Panc1 (cell line): Measurements from ENCODE around the gene MCU. TPM values are rescaled to one million over a fixed set of nuclear protein-coding genes. Genes with fewer than 3 reads are reported as not detected.

Source experiments
- ATAC-seq: fragments of 200-7000 bp; cut with Tn5 transposase; 2 replicates; pipeline ENCODE4 v1.9.1; 2020; ENCODE audit warnings: mild to moderate bottlenecking, moderate library complexity
- BruUV-seq: library from RNA; stranded (reverse); fragments of 400-500 nt; replicated peaks from 2 replicates; lab custom pipeline; 2021; lab: Mats Ljungman, UMichigan
- CTCF ChIA-PET: fragments of 300-600 bp; sonication (Branson Sonifier 250); formaldehyde crosslinking; loops from one replicate; lab custom pipeline; 2022; ENCODE audit warnings: antibody characterized with exemption; lab: Charles Lee
- POLR2A ChIA-PET: fragments of 300-600 bp; sonication (Branson Sonifier 250); formaldehyde crosslinking; loops from one replicate; lab custom pipeline; 2022; ENCODE audit warnings: antibody characterized with exemption; lab: Charles Lee
- DNase-seq: peaks from one replicate; pipeline ENCODE4 v3.0.0-alpha.2; 2010; ENCODE audit warnings: low read depth, low spot score
- H3K27ac ChIP-seq: 2 replicates; pipeline ENCODE4 v1.5.1; 2011; ENCODE audit warnings: mild to moderate bottlenecking, low read length, inconsistent platforms
- H3K27me3 ChIP-seq: fragments of 200-500 bp; sonication (Bioruptor generic); 2 replicates; pipeline ENCODE4 v1.6.0; 2014; ENCODE audit warnings: low read length, inconsistent platforms; ENCODE audit not compliant: control insufficient read depth, insufficient read depth
- H3K36me3 ChIP-seq: fragments of 200-500 bp; sonication (Bioruptor generic); 2 replicates; pipeline ENCODE4 v1.5.1; 2014; ENCODE audit warnings: inconsistent platforms, mild to moderate bottlenecking, low read length, moderate library complexity; ENCODE audit not compliant: control insufficient read depth, insufficient read depth
- H3K4me1 ChIP-seq: 2 replicates; pipeline ENCODE4 v1.5.1; 2011; ENCODE audit warnings: inconsistent platforms, mild to moderate bottlenecking, low read length, moderate library complexity; ENCODE audit not compliant: control insufficient read depth, insufficient read depth
- H3K4me3 ChIP-seq, 2 experiments: 2 replicates each; pipeline ENCODE4 v1.5.1; 2011 to 2012; ENCODE audit warnings: low read depth in 2 of 2, low read length in 2 of 2, mild to moderate bottlenecking in 2 of 2, inconsistent platforms in 1 of 2, moderate library complexity in 1 of 2
- H3K9me3 ChIP-seq: fragments of 200-500 bp; sonication (Bioruptor generic); 2 replicates; pipeline ENCODE4 v1.5.1; 2014; ENCODE audit warnings: low read depth, mild to moderate bottlenecking, inconsistent platforms, low read length, moderate library complexity; ENCODE audit not compliant: control insufficient read depth, insufficient read depth
- CTCF ChIP-seq: fragments of 450-650 bp; IDR thresholded peaks from 2 replicates; pipeline ENCODE4 v1.5.1; 2017; ENCODE audit warnings: mild to moderate bottlenecking
- POLR2AphosphoS5 ChIP-seq: IDR thresholded peaks from 2 replicates; pipeline ENCODE4 v1.6.1; 2012; ENCODE audit warnings: mild to moderate bottlenecking, low read depth, low read length, moderate library complexity
- REST ChIP-seq, 2 experiments: IDR thresholded peaks; 2 replicates each; pipeline ENCODE4 v1.6.1; 2011 to 2012; ENCODE audit warnings: low read depth in 2 of 2, control low read depth in 1 of 2, low read length in 1 of 2, mild to moderate bottlenecking in 1 of 2, moderate library complexity in 1 of 2; ENCODE audit not compliant: insufficient read depth in 1 of 2
- SIN3A ChIP-seq: IDR thresholded peaks from 2 replicates; pipeline ENCODE4 v1.6.1; 2012; ENCODE audit warnings: low read depth, mild to moderate bottlenecking, low read length, moderate library complexity, borderline replicate concordance; ENCODE audit not compliant: insufficient read depth
- TCF7L2 ChIP-seq: IDR thresholded peaks from 2 replicates; pipeline ENCODE4 v1.6.1; 2011; ENCODE audit warnings: mild to moderate bottlenecking, low read depth, low read length, inconsistent platforms
- in situ Hi-C: cut with HindIII; loops from 2 replicates; pipeline ENCODE4 v1.10.0; 2016; ENCODE audit warnings: low sequenced_read_pairs, low pct_unique_long_range_greater_than_20kb
- intact Hi-C: fragments of 100-400 bp; cut with micrococcal nuclease; formaldehyde crosslinking; loops from one replicate; pipeline ENCODE4 v1.10.0; 2022; ENCODE audit not compliant: unreplicated experiment
- total RNA-seq: library from RNA; stranded (reverse); gene quantifications from one replicate; pipeline ENCODE4 v1.2.1, GENCODE V29; 2021; ENCODE audit not compliant: unreplicated experiment

MCU gene
- total RNA-seq, 1 experiment from 2014 or later: 31.6 TPM

GRCh38 chr10:72840319-72840718 is 148.4 kb downstream of the MCU start:
- TF ChIP-seq TCF7L2 (no peak), REST (IDR thresholded peaks at IDR 0.05; ENCODE audit: insufficient read depth in 1 of 2, low read depth in 2 of 2, low read length in 1 of 2) (no peak), CTCF (no peak), POLR2AphosphoS5 (no peak), SIN3A (no peak)
- POLR2A ChIA-PET: no interaction called here
- H3K9me3 ChIP-seq: no peaks in the 10 kb centered on the region
- no peaks in the 10 kb centered on the region for H3K4me1 ChIP-seq
- CTCF ChIA-PET: no interaction called here
- in situ Hi-C loops: no loop called here
- H3K4me3 ChIP-seq: no peak overlapping the region
- H3K27me3 ChIP-seq: no peaks in the 10 kb centered on the region
- ATAC-seq (no peak), DNase-seq (no peak)
- no peaks in the 10 kb centered on the region for H3K36me3 ChIP-seq
- intact Hi-C loops: no loop called here
- H3K27ac ChIP-seq: no peak overlapping the region
- no TSS peak for BruUV-seq

- H3K9me3 ChIP-seq: no peaks in the 10 kb centered on the region
- no peaks in the 10 kb centered on the region for H3K4me1 ChIP-seq
- BruUV-seq: no TSS peak
- no peak for DNase-seq
- ATAC-seq: no peak
- H3K4me3 ChIP-seq: no peak overlapping the region
- no peaks in the 10 kb centered on the region for H3K36me3 ChIP-seq
- POLR2A ChIA-PET: no interaction called here
- in situ Hi-C loops: no loop called here
- no peak overlapping the region for H3K27ac ChIP-seq
- no peak for TF ChIP-seq POLR2AphosphoS5
- TF ChIP-seq SIN3A: no peak
- TF ChIP-seq CTCF: no peak
- TF ChIP-seq TCF7L2: no peak
- no peak for TF ChIP-seq REST (IDR thresholded peaks at IDR 0.05; ENCODE audit: insufficient read depth in 1 of 2, low read depth in 2 of 2, low read length in 1 of 2)
- no peaks in the 10 kb centered on the region for H3K27me3 ChIP-seq
- intact Hi-C loops: no loop called here
- CTCF ChIA-PET: no interaction called here
Measured at GRCh38 chr10:72841487-72841886, 149.5 kb downstream of the MCU start.
